HEK293 (cell line): ENCODE measurements around the gene TPD52L2.

ENCODE experiments used
- CTCF ChIA-PET: fragments of 350-600 bp; formaldehyde crosslinking; extraction: SDS; loops from one replicate; lab custom pipeline; 2021; ENCODE audit warnings: antibody characterized with exemption; lab: Yijun Ruan, JAX
- POLR2A ChIA-PET: fragments of 300-600 bp; formaldehyde crosslinking; extraction: SDS; loops from one replicate; lab custom pipeline; 2020; ENCODE audit warnings: antibody characterized with exemption, inconsistent platforms; lab: Yijun Ruan, JAX
- H3K27ac ChIP-seq: fragments of 200-500 bp; sonication (Bioruptor generic); 2 replicates; pipeline ENCODE4 v1.5.1; 2014; ENCODE audit warnings: low read depth, low read length, control low read depth, inconsistent platforms; ENCODE audit errors: extremely low read depth
- H3K36me3 ChIP-seq, 2 experiments: fragments of 200-500 bp in 1 of 2; sonication (Bioruptor generic) in 1 of 2; 1 replicate in 1 of 2; 2 replicates in 1 of 2; pipeline ENCODE4 v1.5.1; 2014 to 2017; ENCODE audit warnings: inconsistent platforms in 2 of 2, low read length in 2 of 2; ENCODE audit not compliant: control insufficient read depth in 2 of 2, insufficient read depth in 1 of 2
- H3K4me1 ChIP-seq: fragments of 200-500 bp; sonication (Bioruptor generic); 2 replicates; pipeline ENCODE4 v1.5.1; 2014; ENCODE audit warnings: mild to moderate bottlenecking, low read length, inconsistent platforms; ENCODE audit not compliant: control insufficient read depth, insufficient read depth
- H3K4me3 ChIP-seq: 2 replicates; pipeline ENCODE4 v1.5.1; 2011; ENCODE audit warnings: low read depth, mild to moderate bottlenecking, control low read depth, low read length, moderate library complexity
- H3K9me3 ChIP-seq: fragments of 200-500 bp; sonication (Bioruptor generic); 2 replicates; pipeline ENCODE4 v1.5.1; 2014; ENCODE audit warnings: low read depth, low read length, inconsistent platforms; ENCODE audit not compliant: control insufficient read depth, insufficient read depth
- EGR2 ChIP-seq: fragments of 450-650 bp; formaldehyde crosslinking; IDR thresholded peaks from 2 replicates; pipeline ENCODE4 v1.5.1; 2016; ENCODE audit warnings: low read depth, missing biosample characterization, missing genetic modification characterization
- SALL2 ChIP-seq: fragments of 450-650 bp; formaldehyde crosslinking; IDR thresholded peaks from 2 replicates; pipeline ENCODE4 v1.5.0; 2017; ENCODE audit warnings: missing biosample characterization, mild to moderate bottlenecking, missing genetic modification characterization, borderline replicate concordance
- ZFHX2 ChIP-seq: fragments of 450-650 bp; formaldehyde crosslinking; conservative IDR thresholded peaks from 2 replicates; pipeline ENCODE4 v1.5.1; 2016; ENCODE audit warnings: missing biosample characterization, missing genetic modification characterization
- ZNF133 ChIP-seq: fragments of 450-650 bp; formaldehyde crosslinking; IDR thresholded peaks from 2 replicates; pipeline ENCODE4 v1.5.1; 2016; ENCODE audit warnings: missing biosample characterization, missing genetic modification characterization
- ZNF214 ChIP-seq: fragments of 450-650 bp; formaldehyde crosslinking; IDR thresholded peaks from 2 replicates; pipeline ENCODE4 v1.5.1; 2017; ENCODE audit warnings: missing biosample characterization, mild to moderate bottlenecking, missing genetic modification characterization, borderline replicate concordance
- ZNF416 ChIP-seq: fragments of 450-650 bp; formaldehyde crosslinking; IDR thresholded peaks from 2 replicates; pipeline ENCODE4 v1.5.1; 2016; ENCODE audit warnings: missing biosample characterization, missing genetic modification characterization
- ZNF549 ChIP-seq: fragments of 450-650 bp; IDR thresholded peaks from 2 replicates; pipeline ENCODE4 v1.5.1; 2018; ENCODE audit warnings: missing biosample characterization, missing genetic modification characterization, mild to moderate bottlenecking, inconsistent platforms, moderate library complexity
- ZNF768 ChIP-seq: fragments of 450-650 bp; formaldehyde crosslinking; IDR thresholded peaks from 2 replicates; pipeline ENCODE4 v1.5.1; 2018; ENCODE audit warnings: missing biosample characterization, mild to moderate bottlenecking, missing genetic modification characterization
- TF ChIP-seq, protein P1 (sequence below): fragments of 450-650 bp; formaldehyde crosslinking; IDR thresholded peaks from 2 replicates; pipeline ENCODE4 v1.5.0; 2017; ENCODE audit warnings: missing biosample characterization, missing genetic modification characterization, borderline replicate concordance
- TF ChIP-seq, protein P2 (sequence below): fragments of 450-650 bp; formaldehyde crosslinking; IDR thresholded peaks from 2 replicates; pipeline ENCODE4 v1.5.1; 2016; ENCODE audit warnings: missing biosample characterization, missing genetic modification characterization
- TF ChIP-seq, protein P3 (sequence below): fragments of 450-650 bp; formaldehyde crosslinking; IDR thresholded peaks from 2 replicates; pipeline ENCODE4 v1.5.1; 2016; ENCODE audit warnings: missing biosample characterization, missing genetic modification characterization
- TF ChIP-seq, protein P4 (sequence below): fragments of 450-650 bp; formaldehyde crosslinking; IDR thresholded peaks from 2 replicates; pipeline ENCODE4 v1.5.1; 2016; ENCODE audit warnings: missing biosample characterization, missing genetic modification characterization

Gene TPD52L2

DNA sequence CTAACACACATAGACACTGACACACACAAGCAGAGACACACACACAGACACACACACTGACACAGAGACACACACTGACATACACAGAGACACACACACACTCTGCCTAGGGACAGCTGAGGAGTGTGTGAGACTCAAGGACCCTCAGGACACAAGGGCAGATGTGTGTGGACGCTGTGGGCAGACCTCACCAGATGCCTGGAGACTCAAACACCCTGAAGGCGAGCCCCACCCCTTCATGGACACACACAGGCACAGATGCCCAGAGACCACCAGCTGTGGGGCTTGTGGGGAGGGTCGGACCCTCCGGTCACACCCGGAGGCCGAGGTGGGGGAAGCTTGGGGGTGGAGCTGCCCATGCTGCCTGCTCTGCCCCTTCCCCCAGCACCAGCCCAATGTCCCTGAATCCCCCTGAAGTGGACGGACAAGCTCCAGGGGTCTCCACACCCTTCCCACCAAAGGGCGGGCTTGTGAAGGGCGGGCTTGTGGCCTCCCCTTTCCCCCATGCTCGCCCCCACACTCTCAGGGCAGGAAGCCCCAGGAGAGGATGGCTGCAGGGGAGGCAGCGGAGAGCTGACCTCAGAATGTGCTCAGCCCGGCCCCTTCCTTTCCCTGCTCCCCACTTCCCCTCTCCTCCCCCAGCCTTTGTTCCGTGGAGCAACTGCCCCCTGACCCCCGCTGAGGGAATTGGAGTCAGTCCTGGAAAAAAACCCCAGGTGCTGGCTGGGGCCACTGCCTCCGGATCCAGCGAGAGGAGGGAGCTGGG, 17.6 kb upstream of the TPD52L2 start (continued):
- TF ChIP-seq ZNF214 (tag by site-specific recombination): no peak

DNA sequence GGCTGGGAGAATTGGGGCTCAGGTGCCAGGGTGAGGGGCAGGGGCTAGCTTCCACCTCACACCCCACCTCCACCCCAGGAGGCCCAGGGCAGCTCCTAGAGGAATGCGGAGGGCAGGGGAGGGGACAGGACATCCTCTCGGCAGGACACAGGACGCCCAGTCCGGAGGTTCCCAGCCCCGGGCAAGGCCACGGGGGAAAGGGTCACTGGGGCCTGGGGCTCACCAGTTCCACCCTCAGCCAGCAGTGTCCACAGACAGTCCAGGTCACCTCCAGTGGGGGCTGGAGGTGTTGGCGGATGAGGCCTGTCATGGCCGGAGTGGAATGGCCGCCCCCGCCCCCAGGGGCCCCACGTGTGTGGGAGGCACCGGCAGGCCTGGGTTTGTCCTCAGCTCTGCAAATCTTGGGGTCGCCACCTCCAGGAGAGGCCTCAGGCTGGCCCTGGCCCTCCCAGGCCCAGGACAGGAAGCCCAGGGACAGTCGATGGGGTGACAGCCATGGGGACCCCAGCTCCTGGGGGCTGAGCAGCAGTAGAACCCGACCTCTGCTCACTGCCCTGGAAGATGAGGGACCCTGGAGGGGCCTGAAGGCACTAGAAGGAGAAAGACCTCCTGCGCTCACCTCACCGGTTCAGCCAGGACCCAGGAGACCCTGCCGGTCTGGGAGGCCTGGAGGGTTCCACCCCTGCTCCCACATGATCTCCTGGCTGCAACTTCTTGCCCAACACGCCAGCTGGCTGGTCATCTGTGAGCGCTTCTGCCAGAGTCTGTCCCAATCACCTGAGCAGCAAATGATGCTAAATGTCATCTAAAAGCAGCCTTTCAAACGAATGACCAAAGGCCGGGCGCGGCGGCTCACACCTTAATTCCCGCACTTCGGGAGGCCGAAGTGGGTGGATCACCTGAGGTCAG, 16.8 kb upstream of the TPD52L2 start:
- no peaks in the 10 kb centered on the region for H3K4me1 ChIP-seq
- no peak overlapping the region for H3K27ac ChIP-seq
- TF ChIP-seq ZFHX2 (tag by site-specific recombination) (peak; percentile 56), SALL2 (tag by site-specific recombination) (no peak), EGR2 (tag by site-specific recombination) (peak; percentile 67)
- TF ChIP-seq, protein P1, sequence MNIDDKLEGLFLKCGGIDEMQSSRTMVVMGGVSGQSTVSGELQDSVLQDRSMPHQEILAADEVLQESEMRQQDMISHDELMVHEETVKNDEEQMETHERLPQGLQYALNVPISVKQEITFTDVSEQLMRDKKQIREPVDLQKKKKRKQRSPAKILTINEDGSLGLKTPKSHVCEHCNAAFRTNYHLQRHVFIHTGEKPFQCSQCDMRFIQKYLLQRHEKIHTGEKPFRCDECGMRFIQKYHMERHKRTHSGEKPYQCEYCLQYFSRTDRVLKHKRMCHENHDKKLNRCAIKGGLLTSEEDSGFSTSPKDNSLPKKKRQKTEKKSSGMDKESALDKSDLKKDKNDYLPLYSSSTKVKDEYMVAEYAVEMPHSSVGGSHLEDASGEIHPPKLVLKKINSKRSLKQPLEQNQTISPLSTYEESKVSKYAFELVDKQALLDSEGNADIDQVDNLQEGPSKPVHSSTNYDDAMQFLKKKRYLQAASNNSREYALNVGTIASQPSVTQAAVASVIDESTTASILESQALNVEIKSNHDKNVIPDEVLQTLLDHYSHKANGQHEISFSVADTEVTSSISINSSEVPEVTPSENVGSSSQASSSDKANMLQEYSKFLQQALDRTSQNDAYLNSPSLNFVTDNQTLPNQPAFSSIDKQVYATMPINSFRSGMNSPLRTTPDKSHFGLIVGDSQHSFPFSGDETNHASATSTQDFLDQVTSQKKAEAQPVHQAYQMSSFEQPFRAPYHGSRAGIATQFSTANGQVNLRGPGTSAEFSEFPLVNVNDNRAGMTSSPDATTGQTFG (tag by site-specific recombination): no peak
- TF ChIP-seq, protein P2, sequence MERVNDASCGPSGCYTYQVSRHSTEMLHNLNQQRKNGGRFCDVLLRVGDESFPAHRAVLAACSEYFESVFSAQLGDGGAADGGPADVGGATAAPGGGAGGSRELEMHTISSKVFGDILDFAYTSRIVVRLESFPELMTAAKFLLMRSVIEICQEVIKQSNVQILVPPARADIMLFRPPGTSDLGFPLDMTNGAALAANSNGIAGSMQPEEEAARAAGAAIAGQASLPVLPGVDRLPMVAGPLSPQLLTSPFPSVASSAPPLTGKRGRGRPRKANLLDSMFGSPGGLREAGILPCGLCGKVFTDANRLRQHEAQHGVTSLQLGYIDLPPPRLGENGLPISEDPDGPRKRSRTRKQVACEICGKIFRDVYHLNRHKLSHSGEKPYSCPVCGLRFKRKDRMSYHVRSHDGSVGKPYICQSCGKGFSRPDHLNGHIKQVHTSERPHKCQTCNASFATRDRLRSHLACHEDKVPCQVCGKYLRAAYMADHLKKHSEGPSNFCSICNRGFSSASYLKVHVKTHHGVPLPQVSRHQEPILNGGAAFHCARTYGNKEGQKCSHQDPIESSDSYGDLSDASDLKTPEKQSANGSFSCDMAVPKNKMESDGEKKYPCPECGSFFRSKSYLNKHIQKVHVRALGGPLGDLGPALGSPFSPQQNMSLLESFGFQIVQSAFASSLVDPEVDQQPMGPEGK (tag by site-specific recombination): no peak
- TF ChIP-seq, all 188 proteins: peak for 2
- ChIA-PET CTCF (no interaction called here), POLR2A (interaction anchor here (0.5 to 1.2 kb wide), 2 partner anchors 17 to 54 kb away, joined by 4 to 6 read pairs; partner anchors contain the start of gene TPD52L2)
- H3K4me3 ChIP-seq: no peak overlapping the region
- no peaks in the 10 kb centered on the region for H3K9me3 ChIP-seq
- H3K36me3 ChIP-seq: no peaks in the 10 kb centered on the region

DNA sequence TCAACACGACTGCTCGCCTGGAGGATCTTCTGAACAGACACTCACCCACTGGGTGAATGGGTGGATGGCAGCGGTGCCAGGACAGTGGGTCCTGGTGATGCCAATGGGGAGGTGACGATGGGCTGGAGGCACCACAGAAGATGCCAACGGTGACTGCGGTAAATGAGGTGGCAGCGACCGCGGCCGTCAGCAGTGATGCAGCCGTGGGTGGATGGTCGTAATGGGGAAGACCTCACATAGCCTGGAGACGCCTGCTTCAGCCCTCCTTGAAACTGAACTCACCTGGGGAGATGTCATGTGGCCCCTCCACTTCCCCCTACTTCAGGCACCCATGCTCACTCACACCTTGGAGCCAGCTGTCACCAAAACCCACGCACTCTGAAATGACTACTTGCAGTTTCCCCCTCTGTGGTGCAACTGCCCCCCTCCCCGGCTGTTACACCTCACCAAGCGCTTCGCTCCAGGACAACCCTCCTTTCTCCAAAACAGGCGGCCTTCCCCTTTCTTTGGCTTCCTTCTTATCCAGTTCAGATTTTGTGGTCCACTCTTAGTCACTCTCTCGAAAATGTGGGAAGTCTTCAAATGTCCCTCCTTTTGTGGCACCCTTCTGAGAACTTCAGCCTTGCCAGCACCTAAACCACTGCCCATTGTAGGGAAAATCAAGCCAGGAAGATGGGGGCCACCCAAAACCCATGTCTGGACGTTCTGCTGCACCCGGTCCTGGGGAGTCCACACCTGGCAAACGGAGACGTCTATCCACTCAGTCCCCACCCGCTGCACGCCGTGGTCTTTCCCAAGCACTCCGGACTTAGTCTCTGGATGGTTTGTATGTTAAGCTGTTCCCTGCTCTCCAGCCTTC, 14.2 kb upstream of the TPD52L2 start:
- Histone ChIP-seq H3K4me3 (no peak overlapping the region), H3K4me1 (no peaks in the 10 kb centered on the region), H3K9me3 (no peaks in the 10 kb centered on the region), H3K27ac (no peak overlapping the region), H3K36me3 (no peaks in the 10 kb centered on the region)
- POLR2A ChIA-PET: interaction anchor here (0.7 kb wide), 1 partner anchor 1026 kb away, joined by 4 read pairs; no protein-coding TSS in a partner anchor
- CTCF ChIA-PET: no interaction called here
- TF ChIP-seq ZFHX2 (tag by site-specific recombination): no peak
- TF ChIP-seq, protein P3, sequence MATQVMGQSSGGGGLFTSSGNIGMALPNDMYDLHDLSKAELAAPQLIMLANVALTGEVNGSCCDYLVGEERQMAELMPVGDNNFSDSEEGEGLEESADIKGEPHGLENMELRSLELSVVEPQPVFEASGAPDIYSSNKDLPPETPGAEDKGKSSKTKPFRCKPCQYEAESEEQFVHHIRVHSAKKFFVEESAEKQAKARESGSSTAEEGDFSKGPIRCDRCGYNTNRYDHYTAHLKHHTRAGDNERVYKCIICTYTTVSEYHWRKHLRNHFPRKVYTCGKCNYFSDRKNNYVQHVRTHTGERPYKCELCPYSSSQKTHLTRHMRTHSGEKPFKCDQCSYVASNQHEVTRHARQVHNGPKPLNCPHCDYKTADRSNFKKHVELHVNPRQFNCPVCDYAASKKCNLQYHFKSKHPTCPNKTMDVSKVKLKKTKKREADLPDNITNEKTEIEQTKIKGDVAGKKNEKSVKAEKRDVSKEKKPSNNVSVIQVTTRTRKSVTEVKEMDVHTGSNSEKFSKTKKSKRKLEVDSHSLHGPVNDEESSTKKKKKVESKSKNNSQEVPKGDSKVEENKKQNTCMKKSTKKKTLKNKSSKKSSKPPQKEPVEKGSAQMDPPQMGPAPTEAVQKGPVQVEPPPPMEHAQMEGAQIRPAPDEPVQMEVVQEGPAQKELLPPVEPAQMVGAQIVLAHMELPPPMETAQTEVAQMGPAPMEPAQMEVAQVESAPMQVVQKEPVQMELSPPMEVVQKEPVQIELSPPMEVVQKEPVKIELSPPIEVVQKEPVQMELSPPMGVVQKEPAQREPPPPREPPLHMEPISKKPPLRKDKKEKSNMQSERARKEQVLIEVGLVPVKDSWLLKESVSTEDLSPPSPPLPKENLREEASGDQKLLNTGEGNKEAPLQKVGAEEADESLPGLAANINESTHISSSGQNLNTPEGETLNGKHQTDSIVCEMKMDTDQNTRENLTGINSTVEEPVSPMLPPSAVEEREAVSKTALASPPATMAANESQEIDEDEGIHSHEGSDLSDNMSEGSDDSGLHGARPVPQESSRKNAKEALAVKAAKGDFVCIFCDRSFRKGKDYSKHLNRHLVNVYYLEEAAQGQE: no peak
- TF ChIP-seq ZNF133 (tag by site-specific recombination): no peak
- TF ChIP-seq ZNF549 (tag by site-specific recombination): no peak
- TF ChIP-seq ZNF768: no peak
- TF ChIP-seq, protein P4, sequence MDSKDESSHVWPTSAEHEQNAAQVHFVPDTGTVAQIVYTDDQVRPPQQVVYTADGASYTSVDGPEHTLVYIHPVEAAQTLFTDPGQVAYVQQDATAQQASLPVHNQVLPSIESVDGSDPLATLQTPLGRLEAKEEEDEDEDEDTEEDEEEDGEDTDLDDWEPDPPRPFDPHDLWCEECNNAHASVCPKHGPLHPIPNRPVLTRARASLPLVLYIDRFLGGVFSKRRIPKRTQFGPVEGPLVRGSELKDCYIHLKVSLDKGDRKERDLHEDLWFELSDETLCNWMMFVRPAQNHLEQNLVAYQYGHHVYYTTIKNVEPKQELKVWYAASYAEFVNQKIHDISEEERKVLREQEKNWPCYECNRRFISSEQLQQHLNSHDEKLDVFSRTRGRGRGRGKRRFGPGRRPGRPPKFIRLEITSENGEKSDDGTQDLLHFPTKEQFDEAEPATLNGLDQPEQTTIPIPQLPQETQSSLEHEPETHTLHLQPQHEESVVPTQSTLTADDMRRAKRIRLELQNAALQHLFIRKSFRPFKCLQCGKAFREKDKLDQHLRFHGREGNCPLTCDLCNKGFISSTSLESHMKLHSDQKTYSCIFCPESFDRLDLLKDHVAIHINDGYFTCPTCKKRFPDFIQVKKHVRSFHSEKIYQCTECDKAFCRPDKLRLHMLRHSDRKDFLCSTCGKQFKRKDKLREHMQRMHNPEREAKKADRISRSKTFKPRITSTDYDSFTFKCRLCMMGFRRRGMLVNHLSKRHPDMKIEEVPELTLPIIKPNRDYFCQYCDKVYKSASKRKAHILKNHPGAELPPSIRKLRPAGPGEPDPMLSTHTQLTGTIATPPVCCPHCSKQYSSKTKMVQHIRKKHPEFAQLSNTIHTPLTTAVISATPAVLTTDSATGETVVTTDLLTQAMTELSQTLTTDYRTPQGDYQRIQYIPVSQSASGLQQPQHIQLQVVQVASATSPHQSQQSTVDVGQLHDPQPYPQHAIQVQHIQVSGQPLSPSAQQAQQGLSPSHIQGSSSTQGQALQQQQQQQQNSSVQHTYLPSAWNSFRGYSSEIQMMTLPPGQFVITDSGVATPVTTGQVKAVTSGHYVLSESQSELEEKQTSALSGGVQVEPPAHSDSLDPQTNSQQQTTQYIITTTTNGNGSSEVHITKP (tag by site-specific recombination): peak; percentile 60
- TF ChIP-seq ZNF416 (tag by site-specific recombination): no peak
